WTC11 (cell line): ENCODE data around the gene IFNG-AS1. TPM values are rescaled to one million over a fixed set of nuclear protein-coding genes. Genes with fewer than 3 reads are reported as not detected.

Source experiments
- ATAC-seq: fragments of 200-7000 bp; cut with Tn5 transposase; 2 replicates; pipeline ENCODE4 v1.10.0; 2021; ENCODE audit warnings: mild to moderate bottlenecking, moderate library complexity
- CTCF ChIA-PET: fragments of 300-600 bp; sonication (Branson Sonifier 250); formaldehyde crosslinking; loops from one replicate; lab custom pipeline; 2021; ENCODE audit warnings: antibody characterized with exemption; lab: Charles Lee
- POLR2A ChIA-PET: fragments of 350-600 bp; sonication (Branson Sonifier 250); formaldehyde crosslinking; loops from one replicate; lab custom pipeline; 2021; ENCODE audit warnings: antibody characterized with exemption; lab: Charles Lee
- DNase-seq: peaks from one replicate; pipeline ENCODE4 v3.0.0; 2021; ENCODE audit warnings: low spot score
- H3K27ac Mint-ChIP-seq: 2 replicates; pipeline ENCODE4 v1.8.0; 2021; ENCODE audit warnings: mixed read lengths
- H3K27me3 Mint-ChIP-seq: 2 replicates; pipeline ENCODE4 v1.8.0; 2021; ENCODE audit warnings: low read depth, mild to moderate bottlenecking, moderate library complexity, mixed read lengths
- H3K36me3 Mint-ChIP-seq: 2 replicates; pipeline ENCODE4 v1.8.0; 2021; ENCODE audit warnings: mixed read lengths
- H3K4me1 Mint-ChIP-seq: 2 replicates; pipeline ENCODE4 v1.8.0; 2022; ENCODE audit warnings: mixed read lengths
- H3K4me3 Mint-ChIP-seq: 2 replicates; pipeline ENCODE4 v1.8.0; 2021; ENCODE audit warnings: mild to moderate bottlenecking, moderate library complexity, mixed read lengths
- H3K9me3 Mint-ChIP-seq: 2 replicates; pipeline ENCODE4 v1.8.0; 2021; ENCODE audit warnings: mixed read lengths
- AR ChIP-seq: fragments of 250-450 bp; sonication (Bioruptor Pico); IDR thresholded peaks from 2 replicates; pipeline ENCODE4 v1.9.0; 2021; ENCODE audit warnings: mild to moderate bottlenecking
- E2F1 ChIP-seq: sonication (generic); formaldehyde crosslinking; IDR thresholded peaks from 2 replicates; pipeline ENCODE4 v1.8.0; 2022; ENCODE audit warnings: mild to moderate bottlenecking, missing genetic modification reagents
- ELF4 ChIP-seq: sonication (generic); formaldehyde crosslinking; IDR thresholded peaks from 2 replicates; pipeline ENCODE4 v1.8.1; 2022; ENCODE audit warnings: low read depth, mild to moderate bottlenecking, moderate library complexity, missing genetic modification reagents
- FOXK1 ChIP-seq: sonication (generic); formaldehyde crosslinking; IDR thresholded peaks from 2 replicates; pipeline ENCODE4 v1.8.0; 2022; ENCODE audit warnings: mild to moderate bottlenecking, moderate library complexity, missing genetic modification reagents
- IRF2 ChIP-seq: sonication (generic); formaldehyde crosslinking; IDR thresholded peaks from 2 replicates; pipeline ENCODE4 v1.8.0; 2022; ENCODE audit warnings: low read depth, missing genetic modification reagents, borderline replicate concordance
- KAT7 ChIP-seq: sonication (generic); formaldehyde crosslinking; IDR thresholded peaks from 2 replicates; pipeline ENCODE4 v1.8.1; 2023; ENCODE audit warnings: missing genetic modification reagents, mild to moderate bottlenecking, borderline replicate concordance
- MXD4 ChIP-seq: fragments of 250-450 bp; sonication (Bioruptor Pico); IDR thresholded peaks from 2 replicates; pipeline ENCODE4 v1.8.0; 2021; ENCODE audit warnings: mild to moderate bottlenecking, moderate library complexity, borderline replicate concordance
- NFYB ChIP-seq: sonication (generic); formaldehyde crosslinking; conservative IDR thresholded peaks from 2 replicates; pipeline ENCODE4 v1.8.0; 2022; ENCODE audit warnings: low read depth, missing genetic modification reagents
- PRRX2 ChIP-seq: fragments of 250-450 bp; sonication (Bioruptor Pico); IDR thresholded peaks from 2 replicates; pipeline ENCODE4 v1.8.0; 2021; ENCODE audit warnings: mild to moderate bottlenecking
- RORB ChIP-seq: fragments of 250-450 bp; sonication (Bioruptor Pico); IDR thresholded peaks from 2 replicates; pipeline ENCODE4 v1.9.0; 2021; ENCODE audit warnings: mild to moderate bottlenecking
- SMAD4 ChIP-seq: sonication (generic); formaldehyde crosslinking; IDR thresholded peaks from 2 replicates; pipeline ENCODE4 v1.8.0; 2022; ENCODE audit warnings: mild to moderate bottlenecking, missing genetic modification reagents
- STAT6 ChIP-seq: sonication (generic); formaldehyde crosslinking; conservative IDR thresholded peaks from 2 replicates; pipeline ENCODE4 v1.8.1; 2023; ENCODE audit warnings: mild to moderate bottlenecking, low read depth, missing genetic modification reagents, moderate library complexity
- TEAD4 ChIP-seq: sonication (generic); formaldehyde crosslinking; IDR thresholded peaks from 2 replicates; pipeline ENCODE4 v1.8.0; 2022; ENCODE audit warnings: mild to moderate bottlenecking, missing genetic modification reagents
- ZNF138 ChIP-seq: sonication (generic); formaldehyde crosslinking; conservative IDR thresholded peaks from 2 replicates; pipeline ENCODE4 v1.8.1; 2022; ENCODE audit warnings: mild to moderate bottlenecking, moderate library complexity, missing genetic modification reagents
- ZNF219 ChIP-seq: sonication (generic); formaldehyde crosslinking; IDR thresholded peaks from 2 replicates; pipeline ENCODE4 v1.8.0; 2023; ENCODE audit warnings: missing genetic modification reagents, mild to moderate bottlenecking, borderline replicate concordance
- total RNA-seq: library from RNA; stranded (reverse); gene quantifications from 3 replicates; pipeline ENCODE4 v1.2.3, GENCODE V29; 2021
- TF ChIP-seq, protein P1 (sequence below): sonication (generic); formaldehyde crosslinking; IDR thresholded peaks from 2 replicates; pipeline ENCODE4 v1.8.1; 2022; ENCODE audit warnings: low read depth, mild to moderate bottlenecking, moderate library complexity, missing genetic modification reagents, borderline replicate concordance
- TF ChIP-seq, protein P2 (sequence below): fragments of 250-450 bp; sonication (Bioruptor Pico); IDR thresholded peaks from 2 replicates; pipeline ENCODE4 v1.8.0; 2021; ENCODE audit warnings: mild to moderate bottlenecking
- TF ChIP-seq, protein P3 (sequence below): fragments of 250-450 bp; sonication (Bioruptor Pico); IDR thresholded peaks from 2 replicates; pipeline ENCODE4 v1.9.0; 2021; ENCODE audit warnings: moderate library complexity, mild to moderate bottlenecking, inconsistent platforms, borderline replicate concordance

IFNG-AS1 gene
- total RNA-seq, 1 experiment from 2014 or later = not detected

DNA sequence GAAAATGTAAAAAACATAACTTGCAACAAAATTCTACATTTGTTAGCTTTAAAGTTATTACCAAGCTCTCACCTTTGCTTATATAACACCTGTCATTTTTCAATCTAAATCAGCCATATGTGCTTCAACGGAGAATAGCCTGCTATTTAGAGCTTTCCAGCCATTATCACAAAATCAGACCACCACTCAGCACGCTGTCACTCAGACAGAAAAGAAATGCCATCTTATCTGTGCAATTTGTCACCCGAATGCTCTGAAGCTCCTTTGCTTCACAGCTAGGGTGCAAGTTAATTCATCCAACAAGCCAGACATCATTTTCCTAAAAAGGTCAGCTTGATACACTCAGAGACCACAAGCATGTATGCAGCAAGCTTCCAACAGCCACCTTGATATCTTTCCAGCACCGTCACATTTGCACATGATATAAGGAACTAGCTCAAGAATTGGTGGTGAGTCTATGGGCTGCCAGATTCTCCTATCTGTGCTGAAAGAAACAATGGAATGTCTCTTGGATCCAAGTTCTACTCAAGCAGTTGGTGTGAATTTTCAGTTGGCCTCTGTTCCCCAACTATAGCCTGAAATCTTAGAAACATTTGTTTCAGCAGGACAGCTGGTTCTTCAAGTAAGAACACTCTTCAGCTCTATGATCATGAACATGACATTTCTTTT, 20.0 kb upstream of the IFNG-AS1 start:
- H3K27me3 Mint-ChIP-seq = no peaks in the 10 kb centered on the region; the same call in 1 of the 2 replicates
- no peak for ATAC-seq
- CTCF ChIA-PET = no interaction called here
- no peaks in the 10 kb centered on the region for H3K36me3 Mint-ChIP-seq
- no peak for TF ChIP-seq ZNF219 (CRISPR knock-in tag)
- TF ChIP-seq, protein P1, sequence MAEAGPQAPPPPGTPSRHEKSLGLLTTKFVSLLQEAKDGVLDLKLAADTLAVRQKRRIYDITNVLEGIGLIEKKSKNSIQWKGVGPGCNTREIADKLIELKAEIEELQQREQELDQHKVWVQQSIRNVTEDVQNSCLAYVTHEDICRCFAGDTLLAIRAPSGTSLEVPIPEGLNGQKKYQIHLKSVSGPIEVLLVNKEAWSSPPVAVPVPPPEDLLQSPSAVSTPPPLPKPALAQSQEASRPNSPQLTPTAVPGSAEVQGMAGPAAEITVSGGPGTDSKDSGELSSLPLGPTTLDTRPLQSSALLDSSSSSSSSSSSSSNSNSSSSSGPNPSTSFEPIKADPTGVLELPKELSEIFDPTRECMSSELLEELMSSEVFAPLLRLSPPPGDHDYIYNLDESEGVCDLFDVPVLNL (CRISPR knock-in tag) = no peak
- no peak for TF ChIP-seq IRF2 (CRISPR knock-in tag)
- no peak for TF ChIP-seq ZNF138 (CRISPR knock-in tag)
- TF ChIP-seq NFYB = no peak
- no peak for TF ChIP-seq ELF4 (CRISPR knock-in tag)
- no peak for TF ChIP-seq SMAD4 (CRISPR knock-in tag)
- no peak for TF ChIP-seq TEAD4 (CRISPR knock-in tag)
- no peak for TF ChIP-seq MXD4 (CRISPR knock-in tag)
- no peak for TF ChIP-seq FOXK1 (CRISPR knock-in tag)
- no peak for TF ChIP-seq STAT6 (CRISPR knock-in tag)
- no peak for TF ChIP-seq KAT7 (CRISPR knock-in tag)
- no peak for DNase-seq
- H3K4me3 Mint-ChIP-seq = no peak overlapping the region
- no peak overlapping the region for H3K27ac Mint-ChIP-seq
- POLR2A ChIA-PET = no interaction called here
- H3K9me3 Mint-ChIP-seq = no peaks in the 10 kb centered on the region
- no peaks in the 10 kb centered on the region for H3K4me1 Mint-ChIP-seq

- H3K9me3 Mint-ChIP-seq = no peaks in the 10 kb centered on the region
- no peak for DNase-seq
- no peaks in the 10 kb centered on the region for H3K4me1 Mint-ChIP-seq
- CTCF ChIA-PET = no interaction called here
- no peaks in the 10 kb centered on the region; the same call in 1 of the 2 replicates for H3K27me3 Mint-ChIP-seq
- no peak overlapping the region for H3K27ac Mint-ChIP-seq
- H3K36me3 Mint-ChIP-seq = no peaks in the 10 kb centered on the region
- no peak for TF ChIP-seq E2F1 (CRISPR knock-in tag)
- TF ChIP-seq RORB = no peak
- TF ChIP-seq, protein P2, sequence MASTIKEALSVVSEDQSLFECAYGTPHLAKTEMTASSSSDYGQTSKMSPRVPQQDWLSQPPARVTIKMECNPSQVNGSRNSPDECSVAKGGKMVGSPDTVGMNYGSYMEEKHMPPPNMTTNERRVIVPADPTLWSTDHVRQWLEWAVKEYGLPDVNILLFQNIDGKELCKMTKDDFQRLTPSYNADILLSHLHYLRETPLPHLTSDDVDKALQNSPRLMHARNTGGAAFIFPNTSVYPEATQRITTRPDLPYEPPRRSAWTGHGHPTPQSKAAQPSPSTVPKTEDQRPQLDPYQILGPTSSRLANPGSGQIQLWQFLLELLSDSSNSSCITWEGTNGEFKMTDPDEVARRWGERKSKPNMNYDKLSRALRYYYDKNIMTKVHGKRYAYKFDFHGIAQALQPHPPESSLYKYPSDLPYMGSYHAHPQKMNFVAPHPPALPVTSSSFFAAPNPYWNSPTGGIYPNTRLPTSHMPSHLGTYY = no peak
- TF ChIP-seq, protein P3, sequence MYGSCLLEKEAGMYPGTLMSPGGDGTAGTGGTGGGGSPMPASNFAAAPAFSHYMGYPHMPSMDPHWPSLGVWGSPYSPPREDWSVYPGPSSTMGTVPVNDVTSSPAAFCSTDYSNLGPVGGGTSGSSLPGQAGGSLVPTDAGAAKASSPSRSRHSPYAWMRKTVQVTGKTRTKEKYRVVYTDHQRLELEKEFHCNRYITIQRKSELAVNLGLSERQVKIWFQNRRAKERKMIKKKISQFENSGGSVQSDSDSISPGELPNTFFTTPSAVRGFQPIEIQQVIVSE = no peak
- TF ChIP-seq MXD4 (CRISPR knock-in tag) = no peak
- TF ChIP-seq AR (CRISPR knock-in tag) = no peak
- TF ChIP-seq PRRX2 (CRISPR knock-in tag) = no peak
- TF ChIP-seq, all 79 proteins: peak for 0
- no peak overlapping the region for H3K4me3 Mint-ChIP-seq
- no peak for ATAC-seq
- POLR2A ChIA-PET = no interaction called here
These were observed 11.6 kb upstream of the IFNG-AS1 start for GRCh38 chr12:67977668-67978067.
